ENCODE measurements around the gene PLCG1. TPM values are rescaled to one million over a fixed set of nuclear protein-coding genes. Genes with fewer than 3 reads are reported as not detected.

The PLCG1 gene
- total and polyA plus RNA-seq, 9 of the 15 experiments (the other 6 are each of a cell fraction or from before 2014, with no cell fraction given): 1.7 to 67.0 (median 34.8) TPM

GRCh38 chr20:41116282-41116956 is 20.9 kb upstream of the PLCG1 start (continued):
- TF ChIP-seq ELF1 (tag; IDR thresholded peaks at IDR 0.05): 0 out of 2 replicates have a peak, but pooled peaks have one; percentile 23
- TF ChIP-seq PRMT5 (CRISPR knock-in tag; IDR thresholded peaks at IDR 0.05): no peak
- TF ChIP-seq ZFX (CRISPR knock-in tag; IDR thresholded peaks at IDR 0.05): peak; percentile 62
- no peak for TF ChIP-seq CTCF (IDR thresholded peaks at IDR 0.05 in 2 of 3, conservative IDR thresholded peaks at IDR 0.05 in 1 of 3; ENCODE audit: insufficient read depth in 2 of 3, low read depth in 1 of 3, low read length in 3 of 3)
- TF ChIP-seq ETV6 (IDR thresholded peaks at IDR 0.05; ENCODE audit: borderline replicate concordance in 1 of 2, low read depth in 2 of 2, low read length in 1 of 2): peak in 1 of 2 experiments; percentile 39; a peak in 1 of 4 replicates
- TF ChIP-seq ETV6 (CRISPR knock-in tag; IDR thresholded peaks at IDR 0.05; ENCODE audit: borderline replicate concordance): no peak
- TF ChIP-seq ZNF696 (CRISPR knock-in tag; conservative IDR thresholded peaks at IDR 0.05): no peak
- TF ChIP-seq TEAD1 (CRISPR knock-in tag; IDR thresholded peaks at IDR 0.05): peak in 1 of 2 experiments; percentile 47; a peak in 1 of 4 replicates
- peak; percentile 52; the same call in 1 of the 2 replicates for TF ChIP-seq ZBTB2 (IDR thresholded peaks at IDR 0.05)
- TF ChIP-seq POLR2AphosphoS5 (IDR thresholded peaks at IDR 0.05; ENCODE audit: control insufficient read depth, insufficient read depth, low read depth, low read length): peak; percentile 70
- TF ChIP-seq TCF3 (CRISPR knock-in tag; IDR thresholded peaks at IDR 0.05): peak; percentile 91
- peak; percentile 90; the same call in 1 of the 2 replicates for TF ChIP-seq HDAC2 (IDR thresholded peaks at IDR 0.05)
- TF ChIP-seq NFYB (IDR thresholded peaks at IDR 0.05; ENCODE audit: extremely low read depth, insufficient read length): no peak
- peak; percentile 74 for TF ChIP-seq BCOR (IDR thresholded peaks at IDR 0.05)
- peak; percentile 44 for TF ChIP-seq HMGN3 (IDR thresholded peaks at IDR 0.05; ENCODE audit: borderline replicate concordance, extremely low read depth, insufficient read length, low read depth, low read length)
- peak; percentile 80 for TF ChIP-seq MEIS2 (IDR thresholded peaks at IDR 0.05; ENCODE audit: partially characterized antibody)
- no peak for TF ChIP-seq ZNF551 (CRISPR knock-in tag; IDR thresholded peaks at IDR 0.05)
- TF ChIP-seq TAL1 (IDR thresholded peaks at IDR 0.05): peak; percentile 85
- TF ChIP-seq ATF1 (CRISPR knock-in tag; IDR thresholded peaks at IDR 0.05): no peak
- TF ChIP-seq ATF1 (tag; IDR thresholded peaks at IDR 0.05): peak; percentile 24; the same call in 1 of the 2 replicates
- TF ChIP-seq KLF1 (tag; IDR thresholded peaks at IDR 0.05): peak; percentile 82
- TF ChIP-seq ZNF232 (CRISPR knock-in tag; IDR thresholded peaks at IDR 0.05): no peak
- peak; percentile 65 for TF ChIP-seq VEZF1 (CRISPR knock-in tag; IDR thresholded peaks at IDR 0.05)
- peak; percentile 78 for TF ChIP-seq STAT5A (IDR thresholded peaks at IDR 0.05; ENCODE audit: borderline replicate concordance, low read length)
- peak; percentile 68 for TF ChIP-seq NR2C1 (IDR thresholded peaks at IDR 0.05)
- TF ChIP-seq NR2C1 (tag; IDR thresholded peaks at IDR 0.05): peak; percentile 74
- peak in 1 of 2 experiments; percentile 70; a peak in 2 of 4 replicates for TF ChIP-seq ARNT (IDR thresholded peaks at IDR 0.05)
